HG03025 (cell line): ENCODE measurements around the gene DBNL.

Source experiments
- ATAC-seq: cut with Tn5 transposase; IDR thresholded peaks from one replicate; pipeline ENCODE4 v1.9.1; 2021; ENCODE audit warnings: mild to moderate bottlenecking, moderate library complexity; ENCODE audit not compliant: unreplicated experiment, low FRiP score

DBNL gene

GRCh38 chr7:44060948-44061644 is 16.6 kb downstream of the DBNL start:
- ATAC-seq, result no peak

GRCh38 chr7:44061645-44062179 is 17.2 kb downstream of the DBNL start:
- no peak for ATAC-seq

GRCh38 chr7:44062180-44062902 is 17.8 kb downstream of the DBNL start:
- no peak for ATAC-seq

- ATAC-seq, result no peak
Measured at GRCh38 chr7:44062903-44063295, 18.4 kb downstream of the DBNL start.

GRCh38 chr7:44063547-44063893 is 19.0 kb downstream of the DBNL start:
- no peak for ATAC-seq

GRCh38 chr7:44063894-44064651 is 19.6 kb downstream of the DBNL start:
- no peak for ATAC-seq

GRCh38 chr7:44064791-44065430 is 20.4 kb downstream of the DBNL start:
- no peak for ATAC-seq

- no peak for ATAC-seq
Measured at GRCh38 chr7:44065431-44066110, 21.1 kb downstream of the DBNL start, which contains the start of gene PGAM2. TSS of gene PGAM2 (minus strand) at chr7:44065567. CDS start at chr7:44065529, 38 bp downstream.

GRCh38 chr7:44066111-44066460 is 21.6 kb downstream of the DBNL start:
- no peak for ATAC-seq

GRCh38 chr7:44066494-44067063 is 22.1 kb downstream of the DBNL start:
- ATAC-seq, result no peak

- ATAC-seq, result no peak
Measured at GRCh38 chr7:44067064-44067951, 22.8 kb downstream of the DBNL start.

GRCh38 chr7:44068054-44068453 is 23.6 kb downstream of the DBNL start:
- no peak for ATAC-seq

- ATAC-seq, result no peak
Measured at GRCh38 chr7:44071726-44072363, 27.3 kb downstream of the DBNL start.

GRCh38 chr7:44072364-44073231 is 28.1 kb downstream of the DBNL start:
- ATAC-seq, result no peak

GRCh38 chr7:44073664-44074348 is 29.3 kb downstream of the DBNL start:
- ATAC-seq, result no peak

- ATAC-seq, result no peak
Measured at GRCh38 chr7:44074349-44074695, 29.8 kb downstream of the DBNL start.
